HG02678 (cell line): Measurements from ENCODE around the gene PRPF40B.
"Not testable (repeated sequence)": the region's sequence is repeated elsewhere in the genome, so short reads cannot be mapped to it uniquely, and the experiment has no call there.

Source experiments
- ATAC-seq: cut with Tn5 transposase; IDR thresholded peaks from one replicate; pipeline ENCODE4 v1.9.1; 2021; ENCODE audit warnings: mild to moderate bottlenecking, moderate library complexity; ENCODE audit not compliant: unreplicated experiment

PRPF40B gene

GRCh38 chr12:49623142-49623904, at the start of gene PRPF40B:
TSS of gene PRPF40B (plus strand) at chr12:49623561. CDS start at chr12:49623591, 30 bp downstream.
- peak; percentile 75 for ATAC-seq

- ATAC-seq, result no peak
These were observed 45.6 kb upstream of the PRPF40B start for GRCh38 chr12:49577589-49578315.

GRCh38 chr12:49578471-49579112, 44.8 kb upstream of the PRPF40B start:
- no peak for ATAC-seq

DNA sequence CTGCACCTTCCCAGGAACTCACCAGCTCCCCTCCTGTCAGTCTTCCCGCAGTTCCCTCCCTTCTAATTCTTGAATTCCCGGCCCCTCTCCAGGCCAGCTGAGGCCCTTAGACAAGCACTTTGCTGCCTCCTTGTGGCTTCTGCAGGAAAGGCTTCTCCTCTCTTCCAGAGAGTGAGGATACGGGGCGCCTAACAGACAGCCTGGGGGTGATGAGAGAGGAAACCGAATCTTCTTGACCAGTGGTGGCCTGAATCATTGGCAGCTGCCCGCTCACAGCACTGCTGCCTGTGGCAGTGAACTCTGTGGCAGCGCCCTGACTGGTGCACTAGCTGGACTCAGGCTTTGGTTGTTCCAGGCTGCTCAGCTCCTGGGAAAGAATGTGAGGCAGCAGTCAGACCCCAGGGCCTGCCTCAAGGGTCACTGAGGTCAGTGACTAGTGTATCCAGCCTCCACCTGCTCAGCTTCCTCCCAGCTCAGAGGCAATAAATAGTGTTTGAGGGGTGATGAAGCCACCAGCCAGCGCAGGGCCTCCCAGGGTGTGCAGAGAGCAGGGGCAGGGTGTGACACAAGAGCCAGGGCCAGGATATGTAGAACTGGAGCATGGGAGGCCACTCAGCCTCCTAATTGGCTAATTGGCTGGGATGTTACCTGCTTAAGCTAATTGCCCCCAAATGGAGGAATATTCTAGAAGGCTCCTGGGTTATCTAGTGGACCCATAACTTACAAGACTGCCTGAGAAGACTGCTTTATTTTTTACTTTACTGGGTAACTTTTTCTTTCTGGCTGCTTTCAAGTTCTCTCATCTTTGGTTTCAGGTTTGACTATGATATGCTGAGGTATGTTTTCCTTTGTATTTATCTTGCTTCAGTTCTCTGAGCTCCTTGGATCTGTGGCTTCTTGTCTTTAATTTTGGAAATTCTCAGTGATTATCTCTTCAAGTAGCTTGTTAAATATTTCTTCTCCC, 42.5 kb upstream of the PRPF40B start:
- no peak for ATAC-seq

GRCh38 chr12:49582201-49582600, 41.2 kb upstream of the PRPF40B start:
- no peak for ATAC-seq

GRCh38 chr12:49582850-49583249, 40.5 kb upstream of the PRPF40B start:
- no peak for ATAC-seq

DNA sequence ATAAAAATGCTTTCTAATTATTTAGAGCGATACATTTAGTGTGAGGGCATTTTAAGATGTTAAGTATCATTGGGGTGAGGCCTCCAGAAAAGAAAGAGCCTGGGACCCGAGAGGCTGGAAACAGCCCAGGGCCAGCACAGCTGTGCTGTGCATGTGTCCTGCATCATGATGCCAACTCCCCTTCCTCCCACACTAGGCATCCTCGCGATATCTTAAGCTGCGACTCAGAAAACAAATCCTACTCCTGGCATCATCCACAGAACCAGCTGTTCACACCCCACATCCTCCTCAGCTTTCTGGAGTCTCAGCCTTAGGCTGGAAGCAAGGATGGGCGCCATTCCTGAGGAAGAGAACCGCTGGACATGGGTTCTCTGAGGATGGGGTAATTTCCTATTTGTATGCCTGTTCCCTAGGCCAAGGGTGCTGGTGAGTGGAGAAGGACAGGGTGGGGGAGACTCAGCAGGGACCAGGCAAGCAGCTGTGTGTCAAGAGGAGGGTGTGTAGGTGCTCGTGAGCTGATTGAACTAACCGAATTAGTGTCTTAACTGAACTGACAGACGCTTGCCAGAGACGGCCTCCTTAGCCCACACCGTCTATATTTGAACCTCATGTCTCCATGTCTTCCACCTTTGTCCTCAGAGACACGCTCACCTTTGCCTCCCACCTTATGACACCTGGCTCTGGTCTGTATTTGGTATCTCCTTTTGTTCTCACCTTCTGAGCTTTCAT, 39.8 kb upstream of the PRPF40B start:
- ATAC-seq, result no peak

- ATAC-seq, result no peak
These were observed 38.8 kb upstream of the PRPF40B start for GRCh38 chr12:49584591-49584990.

GRCh38 chr12:49585477-49586459, 37.6 kb upstream of the PRPF40B start:
- no peak for ATAC-seq

DNA sequence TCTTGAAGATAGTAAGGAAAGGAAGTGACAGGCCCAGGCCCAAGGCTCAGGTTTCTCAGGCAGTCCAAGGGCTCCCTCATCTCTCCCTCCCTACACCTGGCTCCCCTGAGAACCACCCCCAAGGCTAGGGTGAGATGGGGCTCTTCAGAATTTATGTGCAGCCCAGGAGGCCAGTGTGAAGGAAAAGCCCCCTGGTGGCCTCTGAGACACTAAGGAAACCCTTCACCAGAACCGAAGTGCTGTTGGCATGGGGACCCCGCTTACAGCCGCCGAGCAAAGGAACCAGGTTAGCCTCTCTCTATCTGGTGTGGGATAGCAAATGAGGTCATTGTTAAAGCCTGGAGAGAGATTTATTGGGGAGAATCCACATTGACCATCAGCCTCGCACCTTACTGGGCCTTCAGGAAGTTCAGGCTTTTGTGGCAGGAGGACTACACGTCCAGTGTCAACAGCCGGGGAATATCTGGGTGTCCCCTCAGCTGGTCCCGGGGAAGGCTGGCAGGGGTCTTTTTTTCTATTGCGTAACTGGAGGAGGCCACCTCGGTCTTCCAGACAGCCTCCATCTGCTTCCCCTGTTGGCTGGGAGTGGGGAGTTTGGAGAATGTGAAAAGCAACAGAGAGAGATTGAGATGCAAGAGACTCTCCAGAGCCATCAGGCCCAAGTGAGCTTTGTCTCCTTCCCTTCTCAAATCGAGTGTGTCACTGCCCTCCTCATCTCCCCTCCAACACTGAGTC, 36.0 kb upstream of the PRPF40B start:
- ATAC-seq, result no peak

- no peak for ATAC-seq
These were observed 35.1 kb upstream of the PRPF40B start for GRCh38 chr12:49588281-49588680.

DNA sequence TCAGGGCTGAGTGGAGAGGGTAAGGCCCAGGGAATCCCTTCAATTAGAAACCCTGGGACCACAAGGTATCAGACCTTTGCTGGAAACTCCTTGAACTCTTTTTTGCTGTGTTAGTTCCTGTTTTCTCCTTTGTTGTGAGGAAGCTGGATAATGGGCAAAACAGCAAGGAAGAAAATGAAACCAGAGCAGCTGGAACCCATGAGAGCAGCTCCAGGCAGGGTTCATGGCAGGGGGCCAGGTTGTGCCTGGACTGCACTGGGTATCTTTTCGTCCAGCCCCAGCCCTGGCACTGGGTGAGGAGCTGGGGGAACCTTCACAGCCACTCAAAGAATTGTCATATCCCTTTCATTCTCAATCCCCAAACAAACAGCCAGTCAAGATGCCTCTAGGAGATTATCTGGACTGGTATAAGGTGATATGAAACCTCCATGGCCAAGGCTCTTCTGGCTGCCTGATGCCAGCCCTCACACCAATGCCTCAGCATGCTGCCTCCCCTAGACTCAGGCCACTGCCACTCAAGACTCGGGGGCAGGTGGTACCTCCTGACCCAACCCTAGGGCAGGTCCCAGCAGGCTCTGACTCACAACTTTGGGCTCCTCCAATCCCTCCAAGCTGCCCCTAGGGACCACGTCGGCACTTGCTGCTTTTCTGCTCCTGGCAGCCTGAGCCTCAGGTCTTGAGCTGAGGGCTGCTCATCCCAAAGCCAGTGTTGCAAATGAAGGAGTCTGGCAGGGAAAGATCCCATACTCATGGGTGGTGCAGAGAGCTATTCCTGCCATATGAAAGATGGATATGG, 34.4 kb upstream of the PRPF40B start:
- no peak for ATAC-seq

- ATAC-seq, result no peak
These were observed 24.8 kb upstream of the PRPF40B start for GRCh38 chr12:49598527-49598926.

DNA sequence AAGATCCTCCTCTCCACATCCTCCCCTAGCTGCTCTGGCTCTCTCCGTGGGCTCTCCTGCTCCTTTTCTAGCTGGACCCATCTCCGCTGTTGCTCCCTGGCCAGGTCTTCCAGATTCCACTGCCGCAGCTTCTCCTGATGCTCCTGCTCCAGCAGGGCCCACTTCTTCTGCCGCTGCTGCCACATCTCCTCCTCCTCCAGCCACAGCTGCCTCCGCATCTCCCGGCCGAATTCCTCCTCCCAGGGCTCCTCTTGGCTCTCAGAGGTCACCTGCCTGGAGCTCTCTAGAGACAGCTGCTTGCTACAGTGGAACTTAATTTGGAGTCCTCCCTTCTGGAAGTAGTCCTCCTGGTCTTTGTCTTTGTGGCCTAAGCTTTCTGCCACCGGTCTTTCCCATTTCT, 23.4 kb upstream of the PRPF40B start:
- ATAC-seq, result no peak

- no peak for ATAC-seq
These were observed 19.6 kb upstream of the PRPF40B start for GRCh38 chr12:49603721-49604120.

GRCh38 chr12:49604856-49605255, 18.5 kb upstream of the PRPF40B start:
- ATAC-seq, result no peak

- ATAC-seq, result not testable (repeated sequence)
These were observed 17.8 kb upstream of the PRPF40B start, which contains the start of gene FAM186B for GRCh38 chr12:49605539-49605938. TSS of gene FAM186B (minus strand) at chr12:49605639. CDS start at chr12:49605477, 162 bp downstream.
